ENCODE data around the gene SYNE1.
"Not testable (repeated sequence)": the region's sequence is repeated elsewhere in the genome, so short reads cannot be mapped to it uniquely, and the experiment has no call there.

- TF ChIP-seq CTCF (IDR thresholded peaks at IDR 0.05); MAZ (IDR thresholded peaks at IDR 0.05; ENCODE audit: borderline replicate concordance, low read depth, low read length); EP300 (IDR thresholded peaks at IDR 0.05): not testable (repeated sequence)
These were observed 22.4 kb downstream of the SYNE1 start for GRCh38 chr6:152614776-152615175.

Measured in A549 (cell line).